CD14-positive monocyte (primary cell): ENCODE results near the gene SYDE2. TPM values are rescaled to one million over a fixed set of nuclear protein-coding genes. Genes with fewer than 3 reads are reported as not detected.

ENCODE experiments used
- DNase-seq, 3 donors: peaks; one replicate each; pipeline ENCODE4 v3.0.0-alpha.2; 2011 to 2022
- H2AFZ ChIP-seq: 2 replicates; pipeline ENCODE4 v1.6.0; 2012; ENCODE audit warnings: mild to moderate bottlenecking, low read depth, low read length, inconsistent platforms; ENCODE audit not compliant: insufficient read depth, poor library complexity, severe bottlenecking
- H3K27ac ChIP-seq, 2 donors: 1 replicate in 1 of 2; 2 replicates in 1 of 2; pipeline ENCODE4 v1.5.1; 2012 to 2013; ENCODE audit warnings: low read length in 2 of 2, control low read depth in 1 of 2, inconsistent platforms in 1 of 2, low read depth in 1 of 2, mild to moderate bottlenecking in 1 of 2
- H3K27me3 ChIP-seq, 2 donors: one replicate each; pipeline versions ENCODE4 v1.6.0 to v1.6.1; 2011 to 2013; ENCODE audit warnings: low read length in 2 of 2; ENCODE audit not compliant: control insufficient read depth in 2 of 2, insufficient read depth in 2 of 2
- H3K36me3 ChIP-seq, 2 donors: replicated peaks in 1 of 2; 1 replicate in 1 of 2; 2 replicates in 1 of 2; pipeline versions ENCODE4 v1.5.1 to v1.6.1; 2012 to 2013; ENCODE audit warnings: low read length in 2 of 2, control low read depth in 1 of 2, inconsistent platforms in 1 of 2, mild to moderate bottlenecking in 1 of 2; ENCODE audit not compliant: insufficient read depth in 2 of 2, control insufficient read depth in 1 of 2
- H3K4me1 ChIP-seq, 2 donors: 1 replicate in 1 of 2; 2 replicates in 1 of 2; pipeline versions ENCODE4 v1.5.1 to v1.6.1; 2012 to 2013; ENCODE audit warnings: low read length in 2 of 2, control low read depth in 1 of 2, inconsistent platforms in 1 of 2, mild to moderate bottlenecking in 1 of 2, moderate library complexity in 1 of 2; ENCODE audit not compliant: insufficient read depth in 2 of 2, control insufficient read depth in 1 of 2
- H3K4me2 ChIP-seq: replicated peaks from 2 replicates; pipeline ENCODE3; 2012; ENCODE audit warnings: low read length, moderate library complexity, mild to moderate bottlenecking; ENCODE audit not compliant: poor library complexity, severe bottlenecking; ENCODE audit errors: extremely low read depth
- H3K4me3 ChIP-seq, 3 experiments: fragments of 200-600 bp in 1 of 3; sonication (generic) in 1 of 3; replicated peaks in 1 of 3; 1 replicate in 2 of 3; 2 replicates in 1 of 3; pipeline ENCODE4 v1.5.1; 2011 to 2013; ENCODE audit warnings: low read length in 3 of 3, mild to moderate bottlenecking in 3 of 3, control low read depth in 2 of 3, low read depth in 2 of 3, inconsistent platforms in 1 of 3, moderate library complexity in 1 of 3
- H3K79me2 ChIP-seq: 2 replicates; pipeline ENCODE4 v1.6.0; 2012; ENCODE audit warnings: mild to moderate bottlenecking, control low read depth, inconsistent platforms, low read length, moderate library complexity; ENCODE audit not compliant: insufficient read depth
- H3K9ac ChIP-seq: 2 replicates; pipeline ENCODE4 v1.6.0; 2017; ENCODE audit warnings: low read length, mild to moderate bottlenecking; ENCODE audit not compliant: insufficient read depth, poor library complexity, severe bottlenecking
- H3K9me3 ChIP-seq, 2 donors: replicated peaks in 1 of 2; 1 replicate in 1 of 2; 2 replicates in 1 of 2; pipeline versions ENCODE4 v1.5.1 to v1.6.1; 2012 to 2013; ENCODE audit warnings: low read length in 2 of 2, control low read depth in 1 of 2; ENCODE audit not compliant: control insufficient read depth in 1 of 2, insufficient read depth in 1 of 2
- H4K20me1 ChIP-seq: 2 replicates; pipeline ENCODE4 v1.6.0; 2012; ENCODE audit warnings: mild to moderate bottlenecking, low read length, control low read depth, moderate library complexity; ENCODE audit not compliant: insufficient read depth
- H3K27ac Mint-ChIP-seq, 7 donors: one replicate each; pipeline ENCODE4 v1.8.0; 2020; ENCODE audit warnings: mild to moderate bottlenecking in 7 of 7, mixed read lengths in 7 of 7, moderate library complexity in 6 of 7, inconsistent platforms in 2 of 7
- H3K27me3 Mint-ChIP-seq, 3 donors: one replicate each; pipeline ENCODE4 v1.8.0; 2021 to 2022; ENCODE audit warnings: low read depth in 3 of 3, mild to moderate bottlenecking in 3 of 3, mixed read lengths in 3 of 3, moderate library complexity in 3 of 3, inconsistent platforms in 1 of 3
- H3K36me3 Mint-ChIP-seq, 2 donors: one replicate each; pipeline ENCODE4 v1.8.0; 2020; ENCODE audit warnings: mixed read lengths in 2 of 2, inconsistent platforms in 1 of 2, mild to moderate bottlenecking in 1 of 2
- H3K4me1 Mint-ChIP-seq: one replicate; pipeline ENCODE4 v1.8.0; 2020; ENCODE audit warnings: mild to moderate bottlenecking, mixed read lengths
- H3K4me3 Mint-ChIP-seq, 2 donors: one replicate each; pipeline ENCODE4 v1.8.0; 2020; ENCODE audit warnings: mild to moderate bottlenecking in 2 of 2, mixed read lengths in 2 of 2, moderate library complexity in 1 of 2
- H3K9me3 Mint-ChIP-seq, 7 donors: one replicate each; pipeline ENCODE4 v1.8.0; 2020 to 2022; ENCODE audit warnings: mixed read lengths in 7 of 7, mild to moderate bottlenecking in 6 of 7, moderate library complexity in 6 of 7, inconsistent platforms in 2 of 7
- CTCF ChIP-seq: fragments of 200-600 bp; IDR thresholded peaks from one replicate; pipeline ENCODE4 v1.8.0; 2022; ENCODE audit warnings: antibody characterized with exemption, mild to moderate bottlenecking
- WGBS: methylation state at CpG from one replicate; pipeline ENCODE4 v1.1.5; 2013; ENCODE audit warnings: missing lambda C conversion rate; ENCODE audit not compliant: insufficient coverage; 5-methylcytosine and 5-hydroxymethylcytosine counted together
- intact Hi-C, 2 donors: fragments of 100-400 bp; cut with micrococcal nuclease; formaldehyde crosslinking; loops; one replicate each; pipeline versions ENCODE4 v1.15.0 to v1.15.1; 2023
- polyA plus RNA-seq, 3 donors: library from polyadenylated mRNA; depleted of rRNA in 1 of 3; unstranded in 2 of 3; stranded (reverse) in 1 of 3; fragments of 300-500 nt in 2 of 3; fragments of >200 nt in 1 of 3; fragmentation: Illumina TruSeq in 2 of 3; gene quantifications; 1 replicate in 2 of 3; 2 replicates in 1 of 3; pipeline ENCODE4 v1.2.3, GENCODE V29; 2012 to 2021

Gene SYDE2
- polyA plus RNA-seq, 3 donors: not detected

- H3K4me2 ChIP-seq: no peak overlapping the region
- no peaks in the 10 kb centered on the region for H3K79me2 ChIP-seq
- Mint-ChIP-seq H3K9me3 (peaks cover 0 to 2% (median 0%) of the 10 kb centered on the region in 7 donors), H3K4me1 (no peaks in the 10 kb centered on the region), H3K27me3 (peaks cover 0 to 4% (median 2%) of the 10 kb centered on the region in 3 donors), H3K27ac (no peak overlapping the region), H3K4me3 (no peak overlapping the region), H3K36me3 (no peaks in the 10 kb centered on the region)
- H3K27ac ChIP-seq: no peak overlapping the region
- no peaks in the 10 kb centered on the region for H3K27me3 ChIP-seq
- WGBS: 100% methylated on average over 1 of the region's 6 CpGs
- no peak for DNase-seq
- no peaks in the 10 kb centered on the region for H3K9me3 ChIP-seq
- H3K4me1 ChIP-seq: no peaks in the 10 kb centered on the region
- H2AFZ ChIP-seq: peak overlapping the region; percentile 50
- H3K36me3 ChIP-seq: no peaks in the 10 kb centered on the region
- intact Hi-C loops: no loop called here
- no peak for TF ChIP-seq CTCF
- no peak overlapping the region for H3K9ac ChIP-seq
- no peak overlapping the region for H3K4me3 ChIP-seq
- H4K20me1 ChIP-seq: no peaks in the 10 kb centered on the region
These were observed 28.8 kb upstream of the SYDE2 start for GRCh38 chr1:85229574-85230097.

GRCh38 chr1:85228972-85229371 lies 28.2 kb upstream of the SYDE2 start:
- H3K4me2 ChIP-seq: no peak overlapping the region
- H3K27me3 ChIP-seq: no peaks in the 10 kb centered on the region
- Mint-ChIP-seq H3K4me3 (no peak overlapping the region), H3K36me3 (no peaks in the 10 kb centered on the region), H3K4me1 (no peaks in the 10 kb centered on the region), H3K27ac (no peak overlapping the region), H3K27me3 (peaks cover 0 to 4% (median 2%) of the 10 kb centered on the region in 3 donors), H3K9me3 (no peaks in the 10 kb centered on the region)
- H4K20me1 ChIP-seq: no peaks in the 10 kb centered on the region
- WGBS: no CpG with 5 or more reads among the region's 1 CpG
- H3K4me1 ChIP-seq: no peaks in the 10 kb centered on the region
- intact Hi-C loops: no loop called here
- no peak overlapping the region for H3K9ac ChIP-seq
- H3K9me3 ChIP-seq: no peaks in the 10 kb centered on the region
- H3K36me3 ChIP-seq: no peaks in the 10 kb centered on the region
- no peak for TF ChIP-seq CTCF
- DNase-seq: no peak
- H2AFZ ChIP-seq: no peak overlapping the region
- no peaks in the 10 kb centered on the region for H3K79me2 ChIP-seq
- no peak overlapping the region for H3K4me3 ChIP-seq
- H3K27ac ChIP-seq: no peak overlapping the region
